Placental epithelial cell (primary cell): Measurements from ENCODE around the gene SLC28A2. TPM values are rescaled to one million over a fixed set of nuclear protein-coding genes. Genes with fewer than 3 reads are reported as not detected.

Experiments used
- total RNA-seq: library from RNA; depleted of rRNA; stranded (reverse); fragments of >200 nt; gene quantifications from 2 replicates; pipeline ENCODE4 v1.2.3, GENCODE V29; 2012

The SLC28A2 gene
- total RNA-seq: not detected in 2 replicates

GRCh38 chr15:45251888-45252287 lies at the start of gene SLC28A2:
Gene SLC28A2 (plus strand): TSS chr15:45252234. CDS start chr15:45253216, 982 bp downstream.

Other genes with a start within 250 kb of the SLC28A2 start
- 21.6 and 27.1 TPM in 2 replicates for gene SORD, start 229.0 kb upstream of the SLC28A2 start, total RNA-seq
- gene DUOX2, start 138.1 kb upstream of the SLC28A2 start, total RNA-seq: 1.4 and 5.1 TPM in 2 replicates
- not detected in 2 replicates for gene DUOXA2, start 137.9 kb upstream of the SLC28A2 start, total RNA-seq
- 22.0 and 23.2 TPM in 2 replicates for gene DUOXA1, start 122.4 kb upstream of the SLC28A2 start, total RNA-seq
- 7.5 and 11.0 TPM in 2 replicates for gene DUOX1, start 122.2 kb upstream of the SLC28A2 start, total RNA-seq
- 10.6 and 19.2 TPM in 2 replicates for gene SHF, start 64.3 kb upstream of the SLC28A2 start, total RNA-seq
- gene GATM, start 126.3 kb downstream of the SLC28A2 start, total RNA-seq: 0.54 and 0.79 TPM in 2 replicates